Activated CD8-positive, alpha-beta memory T cell treated with anti-CD3 and anti-CD28 coated beads, Interleukin-2, amount 10 ng/mL, durations not matched to agents 7 days and 5 days (primary cell): ENCODE measurements around the gene KIFC1. TPM values are rescaled to one million over a fixed set of nuclear protein-coding genes. Genes with fewer than 3 reads are reported as not detected.
"Not testable (repeated sequence)": the region's sequence is repeated elsewhere in the genome, so short reads cannot be mapped to it uniquely, and the experiment has no call there.

ENCODE experiments used
- ATAC-seq: fragments of 150-1000 bp; cut with Tn5 transposase; one replicate; pipeline ENCODE4 v1.10.0; 2021; ENCODE audit warnings: moderate library complexity
- CTCF ChIA-PET: fragments of 350-600 bp; sonication (Branson Sonifier 250); formaldehyde crosslinking; loops from one replicate; lab custom pipeline; 2021; ENCODE audit warnings: antibody characterized with exemption; lab: Charles Lee
- DNase-seq: peaks from one replicate; pipeline ENCODE4 v3.0.0-alpha.2; 2020
- H3K27ac Mint-ChIP-seq: one replicate; pipeline ENCODE4 v1.8.0; 2021; ENCODE audit warnings: mild to moderate bottlenecking, mixed read lengths
- H3K27me3 Mint-ChIP-seq: one replicate; pipeline ENCODE4 v1.8.0; 2021; ENCODE audit warnings: mixed read lengths
- H3K36me3 Mint-ChIP-seq: one replicate; pipeline ENCODE4 v1.8.0; 2021; ENCODE audit warnings: mild to moderate bottlenecking, mixed read lengths
- H3K4me1 Mint-ChIP-seq: one replicate; pipeline ENCODE4 v1.8.0; 2021; ENCODE audit warnings: mixed read lengths
- H3K4me3 Mint-ChIP-seq: one replicate; pipeline ENCODE4 v1.8.0; 2021; ENCODE audit warnings: mild to moderate bottlenecking, moderate library complexity, mixed read lengths
- H3K9me3 Mint-ChIP-seq: one replicate; pipeline ENCODE4 v1.8.0; 2022; ENCODE audit warnings: low read depth, mixed read lengths
- total RNA-seq, 2 experiments: library from RNA; stranded (reverse); gene quantifications; one replicate each; pipeline ENCODE4 v1.2.3, GENCODE V29; 2021

KIFC1 gene
- total RNA-seq, 2 experiments from 2014 or later, result 133 to 187 TPM

DNA sequence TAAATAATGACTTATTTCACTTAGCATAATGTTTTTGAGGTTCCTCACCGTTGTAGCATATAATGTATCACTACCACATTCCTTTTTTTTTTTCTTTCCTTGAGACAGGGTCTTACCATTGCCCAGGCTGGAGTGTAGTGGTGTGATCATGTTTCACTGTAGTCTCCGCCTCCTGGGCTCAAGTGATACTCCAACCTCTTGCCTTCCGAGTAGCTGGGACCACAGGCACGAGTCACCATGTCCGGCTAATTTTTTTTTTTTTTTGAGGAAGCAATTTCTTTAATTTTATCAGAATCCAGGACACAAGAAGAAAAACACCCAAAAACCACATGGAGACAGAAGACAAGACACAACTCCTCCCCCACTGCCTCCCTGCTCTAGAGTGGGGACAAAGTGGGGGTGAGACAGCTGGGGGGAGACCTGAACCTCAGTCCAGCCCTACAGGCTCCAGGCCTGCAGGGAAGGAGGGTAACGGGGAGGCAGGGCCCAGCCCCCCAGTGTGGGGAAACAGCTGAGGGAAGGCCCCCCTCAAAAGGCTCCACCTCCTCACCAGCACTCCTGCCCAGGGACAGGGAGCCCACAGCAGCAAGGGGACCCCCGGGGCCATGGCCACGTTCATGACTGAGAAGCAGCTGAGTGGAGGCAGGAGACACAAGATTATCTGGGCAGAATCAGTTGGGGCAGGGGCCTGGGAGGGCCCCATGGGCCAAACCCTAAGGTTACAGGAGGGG is 27.0 kb upstream of the KIFC1 start:
- H3K4me3 Mint-ChIP-seq, H3K36me3 Mint-ChIP-seq, DNase-seq, H3K9me3 Mint-ChIP-seq, CTCF ChIA-PET, H3K4me1 Mint-ChIP-seq, H3K27me3 Mint-ChIP-seq, H3K27ac Mint-ChIP-seq: not testable (repeated sequence)
- peak; percentile 23 for ATAC-seq

DNA sequence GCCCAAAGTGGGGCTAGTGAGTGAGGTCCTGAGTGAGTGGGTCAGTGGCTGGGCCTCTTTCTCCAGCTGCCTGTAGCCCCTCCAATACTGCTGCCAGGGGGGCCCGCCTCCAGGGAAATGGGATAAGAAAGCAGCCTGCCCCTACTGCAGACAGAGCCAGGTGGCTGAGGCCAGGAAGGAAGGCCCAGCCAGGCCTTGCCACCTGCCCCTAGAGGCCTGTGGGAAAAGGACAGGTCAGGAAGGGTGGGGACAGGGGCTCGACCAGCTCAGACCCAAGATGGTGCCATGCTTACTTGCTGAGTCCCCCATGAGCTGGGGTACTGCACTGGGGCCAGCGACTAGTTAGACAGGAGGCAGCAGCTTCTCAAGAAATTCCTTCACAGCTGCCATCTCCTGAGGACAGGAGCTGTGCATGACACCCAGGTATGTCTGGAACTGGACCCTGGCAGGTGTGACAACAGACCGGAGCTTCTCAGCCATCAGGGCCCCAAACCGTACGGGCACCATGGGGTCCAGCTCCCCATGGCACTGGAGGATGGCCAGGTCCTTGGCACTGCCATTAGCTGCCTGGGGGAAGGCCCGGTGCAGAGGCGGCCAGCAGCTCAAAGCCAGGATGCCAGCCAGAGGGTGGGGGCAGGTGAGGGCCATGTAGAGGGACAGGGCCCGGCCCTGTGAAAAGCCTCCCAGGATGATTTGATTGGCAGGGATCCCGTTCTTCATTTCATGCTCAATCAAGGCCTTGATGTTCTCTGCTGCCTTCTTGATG is 26.2 kb upstream of the KIFC1 start:
- not testable (repeated sequence) for H3K27ac Mint-ChIP-seq, H3K4me1 Mint-ChIP-seq, H3K4me3 Mint-ChIP-seq, H3K27me3 Mint-ChIP-seq, H3K36me3 Mint-ChIP-seq, H3K9me3 Mint-ChIP-seq, DNase-seq, ATAC-seq
- CTCF ChIA-PET, result interaction anchor here (1.5 to 2.0 kb wide), 2 partner anchors 13 to 25 kb away, joined by 3 to 5 read pairs; no protein-coding TSS in a partner anchor

DNA sequence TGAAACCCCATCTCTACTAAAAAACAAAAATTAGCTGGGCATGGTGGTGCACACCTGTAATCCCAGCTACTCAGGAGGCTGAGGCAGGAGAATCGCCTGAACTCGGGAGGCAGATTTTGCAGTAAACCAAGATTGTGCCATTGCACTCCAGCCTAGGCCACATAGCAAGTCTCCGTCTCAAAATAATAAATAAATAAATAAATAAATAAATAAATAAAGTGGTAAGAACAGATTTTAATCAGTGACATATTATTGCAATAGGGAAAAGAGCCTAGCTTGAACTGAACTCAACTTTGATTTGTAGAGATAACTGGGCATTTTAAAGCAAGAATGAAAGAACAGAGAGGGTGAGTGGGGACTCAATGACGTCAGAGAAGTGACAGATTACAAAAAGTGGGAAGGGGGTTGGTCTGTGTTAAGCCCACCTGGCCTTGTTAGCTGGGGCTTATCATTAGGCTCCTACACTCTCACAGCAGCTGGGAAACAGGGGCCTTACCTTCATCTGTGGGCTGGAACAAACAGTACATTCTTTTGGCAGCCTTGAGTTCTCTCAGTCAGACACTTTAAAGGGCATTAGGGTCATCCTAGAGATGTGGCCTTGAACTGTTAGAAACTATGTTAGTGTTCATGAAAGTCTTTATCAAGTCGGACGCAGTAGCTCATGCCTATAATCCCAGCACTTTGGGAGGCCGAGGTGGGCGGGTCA is 24.5 kb upstream of the KIFC1 start:
- Mint-ChIP-seq H3K27me3 (no peaks in the 10 kb centered on the region), H3K36me3 (no peaks in the 10 kb centered on the region), H3K27ac (no peak overlapping the region), H3K4me3 (no peak overlapping the region), H3K9me3 (no peaks in the 10 kb centered on the region), H3K4me1 (no peaks in the 10 kb centered on the region)
- ATAC-seq (no peak), DNase-seq (no peak)
- CTCF ChIA-PET, result interaction anchor here (1.5 to 2.0 kb wide), 2 partner anchors 14 to 23 kb away, joined by 3 to 5 read pairs; no protein-coding TSS in a partner anchor

DNA sequence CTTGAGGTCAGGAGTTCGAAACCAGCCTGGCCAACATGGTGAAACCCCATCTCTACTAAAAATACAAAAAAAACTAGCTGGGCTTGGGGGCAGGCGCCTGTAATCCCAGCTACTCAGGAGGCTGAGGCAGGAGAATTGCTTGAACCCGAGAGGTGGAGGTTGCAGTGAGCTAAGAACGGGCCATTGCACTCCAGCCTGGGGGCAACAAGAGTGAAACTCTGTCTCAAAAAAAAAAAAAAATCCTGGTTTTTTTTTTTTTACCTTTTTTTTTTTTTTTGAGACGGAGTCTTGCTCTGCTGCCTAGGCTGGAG is 24.0 kb upstream of the KIFC1 start:
- CTCF ChIA-PET, H3K4me1 Mint-ChIP-seq, H3K9me3 Mint-ChIP-seq, H3K36me3 Mint-ChIP-seq, H3K27ac Mint-ChIP-seq, DNase-seq, H3K27me3 Mint-ChIP-seq, ATAC-seq, H3K4me3 Mint-ChIP-seq: not testable (repeated sequence)

DNA sequence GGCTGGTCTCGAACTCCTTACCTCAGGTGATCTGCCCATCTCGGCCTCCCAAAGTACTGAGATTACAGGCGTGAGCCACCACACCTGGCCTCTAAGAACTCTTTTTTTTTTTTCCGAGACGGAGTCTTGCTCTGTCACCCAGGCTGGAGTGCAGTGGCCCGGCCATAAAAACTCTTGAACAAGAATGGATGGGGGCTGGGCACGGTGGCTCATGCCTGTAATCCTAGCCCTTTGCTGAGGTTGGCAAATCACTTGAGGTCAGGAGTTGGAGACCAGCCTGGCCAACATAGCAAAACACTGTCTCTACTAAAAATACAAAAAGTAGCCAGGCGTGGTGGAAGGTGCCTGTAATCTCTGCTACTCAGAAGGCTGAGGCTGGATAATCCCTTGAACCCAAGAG is 19.7 kb upstream of the KIFC1 start:
- H3K27ac Mint-ChIP-seq, ATAC-seq, H3K36me3 Mint-ChIP-seq, H3K4me3 Mint-ChIP-seq, H3K27me3 Mint-ChIP-seq, H3K9me3 Mint-ChIP-seq, DNase-seq: not testable (repeated sequence)
- H3K4me1 Mint-ChIP-seq, result peaks cover 26% of the 10 kb centered on the region
- CTCF ChIA-PET, result interaction anchor here (2.2 kb wide), 1 partner anchor 27 kb away, joined by 8 read pairs; no protein-coding TSS in a partner anchor

- no peak for ATAC-seq
- H3K27me3 Mint-ChIP-seq, result no peaks in the 10 kb centered on the region
- DNase-seq, result no peak
- no peaks in the 10 kb centered on the region for H3K9me3 Mint-ChIP-seq
- H3K4me3 Mint-ChIP-seq, result no peak overlapping the region
- H3K36me3 Mint-ChIP-seq, result no peaks in the 10 kb centered on the region
- CTCF ChIA-PET, result no interaction called here
- peaks cover 26% of the 10 kb centered on the region for H3K4me1 Mint-ChIP-seq
- H3K27ac Mint-ChIP-seq, result no peak overlapping the region
Observed at GRCh38 chr6:33372526-33373123, 19.0 kb upstream of the KIFC1 start.

GRCh38 chr6:33373960-33374910 is 17.4 kb upstream of the KIFC1 start:
- CTCF ChIA-PET, result interaction anchor here (2.3 kb wide), 1 partner anchor 16 kb away, joined by 11 read pairs; no protein-coding TSS in a partner anchor

DNA sequence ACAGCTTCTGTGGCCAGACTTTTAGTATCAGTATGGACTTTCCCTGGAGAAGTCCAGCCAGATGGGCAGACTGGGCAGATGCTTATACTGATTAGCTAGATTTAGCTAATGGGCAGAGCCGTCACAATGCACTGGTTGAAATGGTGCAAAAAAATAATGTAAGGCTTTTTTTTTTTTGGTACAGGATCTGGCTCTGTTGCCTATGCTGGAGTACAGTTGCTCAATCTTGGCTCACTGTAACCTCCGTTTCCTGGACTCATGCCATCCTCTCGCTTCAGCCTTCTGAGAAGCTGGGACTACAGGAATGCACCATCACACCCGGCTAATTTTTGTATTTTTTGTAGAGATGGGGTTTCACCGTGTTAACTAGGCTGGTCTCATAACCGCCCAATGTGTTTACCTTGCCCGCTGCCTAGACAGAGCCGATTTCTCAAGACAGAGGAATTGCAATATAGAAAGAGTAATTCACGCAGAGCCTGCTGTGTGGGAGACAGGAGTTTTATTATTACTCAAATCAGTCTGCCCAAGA is 16.4 kb upstream of the KIFC1 start:
- H3K36me3 Mint-ChIP-seq, result no peaks in the 10 kb centered on the region
- no peaks in the 10 kb centered on the region for H3K27me3 Mint-ChIP-seq
- CTCF ChIA-PET, result interaction anchor here (2.3 kb wide), 1 partner anchor 15 kb away, joined by 11 read pairs; no protein-coding TSS in a partner anchor
- DNase-seq, result no peak
- ATAC-seq, result no peak
- H3K27ac Mint-ChIP-seq, result no peak overlapping the region
- H3K4me3 Mint-ChIP-seq, result no peak overlapping the region
- H3K9me3 Mint-ChIP-seq, result no peaks in the 10 kb centered on the region
- H3K4me1 Mint-ChIP-seq, result peaks cover 26% of the 10 kb centered on the region

More at GRCh38 chr6:33373960-33374910, 17.4 kb upstream of the KIFC1 start:
- Mint-ChIP-seq H3K9me3 (no peaks in the 10 kb centered on the region), H3K4me3 (no peak overlapping the region), H3K36me3 (no peaks in the 10 kb centered on the region), H3K4me1 (peaks cover 26% of the 10 kb centered on the region), H3K27ac (peak overlapping the region; percentile 49), H3K27me3 (no peaks in the 10 kb centered on the region)
- ATAC-seq (peak; percentile 57), DNase-seq (no peak)

- no peaks in the 10 kb centered on the region for H3K9me3 Mint-ChIP-seq
- CTCF ChIA-PET, result interaction anchor here (0.6 kb wide), 1 partner anchor 52 kb away, joined by 5 read pairs; no protein-coding TSS in a partner anchor
- peaks cover 26% of the 10 kb centered on the region for H3K4me1 Mint-ChIP-seq
- no peaks in the 10 kb centered on the region for H3K36me3 Mint-ChIP-seq
- H3K4me3 Mint-ChIP-seq, result no peak overlapping the region
- DNase-seq (no peak), ATAC-seq (no peak)
- H3K27ac Mint-ChIP-seq, result no peak overlapping the region
- H3K27me3 Mint-ChIP-seq, result peaks cover 3% of the 10 kb centered on the region
Observed at GRCh38 chr6:33377171-33377570, 14.5 kb upstream of the KIFC1 start.

DNA sequence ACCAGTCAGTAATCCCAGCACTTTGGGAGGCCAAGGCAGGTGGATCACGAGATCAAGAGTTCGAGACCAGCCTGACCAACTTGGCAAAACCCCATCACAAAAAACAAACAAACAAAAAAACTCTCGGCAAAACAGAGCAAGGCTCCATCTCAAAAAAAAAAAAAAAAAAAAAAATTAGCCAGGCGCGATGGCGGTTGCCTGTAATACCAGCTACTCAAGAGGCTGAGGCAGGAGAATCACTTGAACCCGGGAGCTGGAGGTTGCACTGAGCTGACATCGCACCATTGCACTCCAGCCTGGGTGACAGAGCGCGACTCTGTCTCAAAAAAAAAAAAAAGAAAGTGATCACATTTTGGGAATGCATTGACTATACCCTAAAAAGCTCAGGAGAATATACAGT is 12.4 kb upstream of the KIFC1 start:
- CTCF ChIA-PET, result interaction anchor here (0.9 to 1.1 kb wide), 2 partner anchors 11 to 56 kb away, joined by 3 to 4 read pairs; no protein-coding TSS in a partner anchor
- not testable (repeated sequence) for H3K9me3 Mint-ChIP-seq, H3K36me3 Mint-ChIP-seq, H3K27ac Mint-ChIP-seq, H3K4me3 Mint-ChIP-seq, H3K27me3 Mint-ChIP-seq, DNase-seq, ATAC-seq
- peaks cover 16% of the 10 kb centered on the region for H3K4me1 Mint-ChIP-seq

GRCh38 chr6:33380272-33380981 is 11.2 kb upstream of the KIFC1 start:
- Mint-ChIP-seq H3K27me3 (peaks cover 3% of the 10 kb centered on the region), H3K4me3 (no peak overlapping the region), H3K36me3 (no peaks in the 10 kb centered on the region), H3K9me3 (no peaks in the 10 kb centered on the region), H3K4me1 (peaks cover 7% of the 10 kb centered on the region), H3K27ac (no peak overlapping the region)
- DNase-seq, result no peak
- CTCF ChIA-PET, result interaction anchor here (0.9 to 1.4 kb wide), 2 partner anchors 11 to 57 kb away, joined by 3 to 4 read pairs; no protein-coding TSS in a partner anchor
- no peak for ATAC-seq
